ENCODE measurements around the gene PTPRN. TPM values are rescaled to one million over a fixed set of nuclear protein-coding genes. Genes with fewer than 3 reads are reported as not detected.

PTPRN gene
- total RNA-seq: 1 to 10 TPM; 1.9 to 2.0 TPM

DNA sequence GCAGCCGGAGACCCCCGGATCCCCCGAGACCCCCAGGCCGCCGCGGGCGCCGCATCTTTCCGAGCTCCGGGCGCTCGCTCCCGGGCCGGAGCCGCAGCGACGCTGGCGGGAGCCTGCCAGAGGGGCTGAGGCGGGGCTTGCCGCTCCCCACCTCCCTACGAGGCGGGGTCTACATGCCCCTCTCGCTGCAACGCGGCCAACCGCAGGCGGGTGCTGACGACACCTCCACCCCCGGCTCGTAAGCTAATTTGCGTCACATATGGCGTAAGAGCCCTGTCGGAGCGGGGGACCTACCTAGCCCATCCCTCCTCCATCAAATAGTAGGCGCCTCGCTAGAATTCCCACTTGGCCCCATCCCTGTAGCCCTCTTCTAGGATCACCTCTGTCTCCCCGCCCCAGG is at the start of gene PTPRN:
PTPRN (minus strand) TSS at position 124 of the 400 bp plus-strand sequence; CDS start at position 55, 69 bp downstream.
- no peaks in the 10 kb centered on the region for H3K9me3 ChIP-seq
- no peak within 1 kb of the TSS for H3K4me3 ChIP-seq
- H3K9ac ChIP-seq (ENCODE audit: low read depth in 2 of 2, low read length in 2 of 2): no peak within 1 kb of the TSS
- no peaks in the 10 kb centered on the region for H3K4me1 ChIP-seq
- no peak within 1 kb of the TSS for H3K27ac ChIP-seq
- TF ChIP-seq, protein P1, sequence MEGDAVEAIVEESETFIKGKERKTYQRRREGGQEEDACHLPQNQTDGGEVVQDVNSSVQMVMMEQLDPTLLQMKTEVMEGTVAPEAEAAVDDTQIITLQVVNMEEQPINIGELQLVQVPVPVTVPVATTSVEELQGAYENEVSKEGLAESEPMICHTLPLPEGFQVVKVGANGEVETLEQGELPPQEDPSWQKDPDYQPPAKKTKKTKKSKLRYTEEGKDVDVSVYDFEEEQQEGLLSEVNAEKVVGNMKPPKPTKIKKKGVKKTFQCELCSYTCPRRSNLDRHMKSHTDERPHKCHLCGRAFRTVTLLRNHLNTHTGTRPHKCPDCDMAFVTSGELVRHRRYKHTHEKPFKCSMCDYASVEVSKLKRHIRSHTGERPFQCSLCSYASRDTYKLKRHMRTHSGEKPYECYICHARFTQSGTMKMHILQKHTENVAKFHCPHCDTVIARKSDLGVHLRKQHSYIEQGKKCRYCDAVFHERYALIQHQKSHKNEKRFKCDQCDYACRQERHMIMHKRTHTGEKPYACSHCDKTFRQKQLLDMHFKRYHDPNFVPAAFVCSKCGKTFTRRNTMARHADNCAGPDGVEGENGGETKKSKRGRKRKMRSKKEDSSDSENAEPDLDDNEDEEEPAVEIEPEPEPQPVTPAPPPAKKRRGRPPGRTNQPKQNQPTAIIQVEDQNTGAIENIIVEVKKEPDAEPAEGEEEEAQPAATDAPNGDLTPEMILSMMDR (IDR thresholded peaks at IDR 0.05): no peak
- peaks cover 10% of the 10 kb centered on the region for H3K27me3 ChIP-seq
- intact Hi-C loops (cut with DNase I): no loop called here
- no peaks in the 10 kb centered on the region for H3K36me3 ChIP-seq
- no peak for DNase-seq

- Histone ChIP-seq H3K4me1 (no peaks in the 10 kb centered on the region), H3K9me3 (no peaks in the 10 kb centered on the region), H3K4me3 (no peak overlapping the region), H3K27ac (no peak overlapping the region), H3K27me3 (peaks cover 24% of the 10 kb centered on the region), H3K9ac (ENCODE audit: low read depth in 2 of 2, low read length in 2 of 2) (no peak overlapping the region), H3K36me3 (no peaks in the 10 kb centered on the region)
- intact Hi-C loops (cut with DNase I): no loop called here
- TF ChIP-seq, protein P1 (IDR thresholded peaks at IDR 0.05): no peak
- DNase-seq: no peak
Measured at GRCh38 chr2:219358170-219359075, 49.2 kb upstream of the PTPRN start.

DNA sequence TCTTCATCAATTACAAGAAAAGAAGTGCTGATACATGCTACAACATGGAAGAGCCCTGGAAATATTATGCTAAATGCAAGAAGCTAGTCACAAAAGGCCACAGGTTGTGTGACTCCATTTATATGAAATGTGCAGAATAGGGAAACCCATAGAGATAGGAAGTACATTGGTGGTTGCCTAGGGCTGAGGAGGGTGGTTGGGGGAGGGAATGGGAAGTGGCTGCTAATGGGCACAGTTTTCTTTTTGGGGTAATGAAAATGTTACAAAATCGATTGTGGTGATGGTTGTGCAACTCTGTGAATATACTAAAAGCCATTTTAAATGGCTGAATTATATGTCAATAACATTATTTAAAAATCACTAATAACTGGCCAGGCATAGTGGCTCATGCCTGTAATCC is 47.6 kb upstream of the PTPRN start:
- TF ChIP-seq, protein P1 (IDR thresholded peaks at IDR 0.05): no peak
- no peak for DNase-seq
- Histone ChIP-seq H3K4me1 (no peaks in the 10 kb centered on the region), H3K4me3 (no peak overlapping the region), H3K9ac (ENCODE audit: low read depth in 2 of 2, low read length in 2 of 2) (no peak overlapping the region), H3K27ac (no peak overlapping the region), H3K9me3 (no peaks in the 10 kb centered on the region), H3K36me3 (no peaks in the 10 kb centered on the region), H3K27me3 (peaks cover 24% of the 10 kb centered on the region)
- intact Hi-C loops (cut with DNase I): no loop called here

DNA sequence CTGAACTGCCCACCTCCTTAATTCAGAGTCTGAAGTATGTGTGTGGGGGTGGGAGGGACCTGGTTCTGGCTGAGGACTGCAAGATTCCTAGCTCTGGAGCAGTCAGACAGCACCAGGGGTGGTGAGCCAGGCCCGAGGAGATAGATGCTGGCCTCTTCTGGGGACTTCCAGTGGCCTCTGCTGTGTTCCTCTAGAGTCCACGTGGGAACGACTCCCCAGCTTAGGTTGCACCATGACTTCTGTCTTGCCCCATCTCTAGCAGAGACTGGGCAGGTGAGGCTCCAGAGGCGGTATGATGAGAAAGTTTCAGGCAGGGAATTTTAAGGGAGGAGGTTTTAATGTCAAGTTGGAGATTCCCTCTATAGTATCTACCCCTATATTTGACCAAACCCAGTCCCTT is 45.4 kb upstream of the PTPRN start:
- no peak overlapping the region for H3K4me3 ChIP-seq
- TF ChIP-seq, protein P1 (IDR thresholded peaks at IDR 0.05): no peak
- DNase-seq: no peak
- no peak overlapping the region for H3K9ac ChIP-seq (ENCODE audit: low read depth in 2 of 2, low read length in 2 of 2)
- no peaks in the 10 kb centered on the region for H3K9me3 ChIP-seq
- peaks cover 24% of the 10 kb centered on the region for H3K27me3 ChIP-seq
- H3K4me1 ChIP-seq: no peaks in the 10 kb centered on the region
- H3K27ac ChIP-seq: no peak overlapping the region
- intact Hi-C loops (cut with DNase I): no loop called here
- no peaks in the 10 kb centered on the region for H3K36me3 ChIP-seq

DNA sequence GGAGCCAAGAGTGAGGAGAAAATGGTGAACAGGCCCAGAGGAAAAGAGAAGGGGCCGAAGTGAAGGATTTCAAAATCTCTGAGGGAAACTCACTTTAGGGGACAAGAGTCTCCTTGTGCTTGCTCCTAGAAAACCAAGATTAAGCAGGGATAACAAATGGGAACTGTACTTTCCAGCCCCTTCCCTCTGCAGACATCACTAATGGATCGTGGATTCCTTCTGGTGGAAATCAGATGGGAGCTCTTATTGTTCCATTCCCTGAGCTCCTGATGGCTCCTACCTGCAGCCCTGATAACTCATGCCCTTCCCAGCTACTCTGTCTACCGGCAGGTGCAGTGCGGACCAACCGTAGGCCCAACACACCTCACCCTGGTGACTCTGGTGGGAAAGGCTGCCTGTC is 43.9 kb upstream of the PTPRN start:
- no peak overlapping the region for H3K9ac ChIP-seq (ENCODE audit: low read depth in 2 of 2, low read length in 2 of 2)
- H3K4me1 ChIP-seq: no peaks in the 10 kb centered on the region
- H3K27ac ChIP-seq: no peak overlapping the region
- no peak overlapping the region for H3K4me3 ChIP-seq
- intact Hi-C loops (cut with DNase I): no loop called here
- no peaks in the 10 kb centered on the region for H3K36me3 ChIP-seq
- DNase-seq: no peak
- TF ChIP-seq, protein P1 (IDR thresholded peaks at IDR 0.05): no peak
- no peaks in the 10 kb centered on the region for H3K9me3 ChIP-seq
- peaks cover 16% of the 10 kb centered on the region for H3K27me3 ChIP-seq

Data from colonic mucosa (tissue), 4 donors.